Measurements from ENCODE around the gene JARID2.
"Not testable (repeated sequence)": the region's sequence is repeated elsewhere in the genome, so short reads cannot be mapped to it uniquely, and the experiment has no call there.

JARID2 gene

DNA sequence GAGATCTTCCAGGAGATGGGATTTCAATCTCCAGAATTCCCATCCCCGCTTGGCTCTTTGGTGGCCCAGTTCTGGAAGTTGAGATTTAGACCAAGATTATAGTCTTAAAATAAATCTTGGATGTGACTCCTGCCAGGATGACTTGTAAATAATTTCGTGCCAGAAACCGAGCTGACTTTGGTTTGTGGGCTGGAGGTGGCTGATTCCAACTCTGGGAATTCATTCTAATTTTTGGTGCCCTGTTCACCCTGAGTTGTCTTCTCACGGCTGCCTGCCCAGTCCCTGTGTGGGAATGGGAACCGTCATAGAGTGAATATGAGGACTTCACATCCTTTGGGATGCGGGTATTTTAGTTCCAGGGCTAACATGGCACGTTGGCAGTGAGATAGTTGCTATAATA, 64.8 kb downstream of the JARID2 start:
- no peak for DNase-seq (ENCODE audit: low spot score)

DNA sequence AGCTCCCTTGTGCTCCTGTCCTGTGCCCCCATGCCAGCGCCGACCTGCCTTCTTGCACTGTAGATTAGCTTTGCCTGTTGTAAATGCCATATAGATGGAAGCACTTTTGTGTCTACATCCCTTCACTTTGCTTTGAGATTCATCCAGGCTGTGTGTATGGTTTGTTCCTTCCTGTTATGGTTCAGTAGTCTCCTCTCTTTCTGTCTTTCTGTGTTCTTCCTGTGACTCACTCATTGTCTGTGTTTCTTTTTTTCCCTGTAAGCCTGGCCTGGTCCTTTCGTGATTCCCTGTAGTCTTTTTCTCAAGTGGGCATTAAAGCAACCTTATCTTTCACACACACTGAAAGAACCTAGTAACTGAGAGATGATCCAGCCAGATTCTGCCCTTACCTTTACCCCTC, 66.6 kb downstream of the JARID2 start:
- DNase-seq (ENCODE audit: low spot score): no peak

DNA sequence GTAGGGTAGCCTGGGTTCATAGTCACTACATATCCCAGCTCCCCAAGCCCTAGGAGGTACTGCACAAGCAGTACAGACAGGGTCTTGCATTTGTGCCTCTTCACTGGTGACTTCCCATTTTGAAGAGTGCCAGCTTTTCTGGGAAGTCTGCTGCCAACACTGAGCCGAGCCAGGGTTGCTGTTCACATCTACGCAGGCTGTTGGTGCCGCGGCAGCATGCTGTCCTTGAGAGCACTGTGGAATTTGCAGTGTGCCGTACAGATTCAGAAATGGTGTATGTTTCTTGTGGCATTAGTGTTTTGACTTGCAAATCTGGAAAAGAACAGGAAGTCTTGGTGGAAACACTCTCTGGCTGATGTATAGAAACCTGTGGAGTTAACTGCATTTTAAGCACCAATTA, 67.5 kb downstream of the JARID2 start:
- DNase-seq (ENCODE audit: low spot score): peak; percentile 40

DNA sequence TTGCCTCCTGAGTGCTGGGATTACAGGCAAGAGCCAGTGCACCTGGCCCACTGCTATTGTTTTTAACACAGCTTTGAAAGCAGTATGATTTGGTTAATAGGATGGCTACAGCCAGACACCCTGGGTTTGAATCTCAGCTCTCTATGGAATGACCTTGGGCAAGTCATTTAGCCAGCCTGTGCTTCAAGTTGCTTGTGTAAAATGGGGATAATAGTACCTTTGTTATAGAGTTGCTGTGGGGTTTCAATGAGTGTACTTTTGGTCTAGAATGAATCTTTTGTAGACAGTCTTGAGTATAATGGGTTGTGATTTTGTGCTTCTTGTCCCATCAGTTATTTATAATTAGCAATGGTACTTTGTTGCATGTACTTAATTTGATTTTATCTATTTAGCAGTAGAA, 70.9 kb downstream of the JARID2 start:
- DNase-seq (ENCODE audit: low spot score): no peak

DNA sequence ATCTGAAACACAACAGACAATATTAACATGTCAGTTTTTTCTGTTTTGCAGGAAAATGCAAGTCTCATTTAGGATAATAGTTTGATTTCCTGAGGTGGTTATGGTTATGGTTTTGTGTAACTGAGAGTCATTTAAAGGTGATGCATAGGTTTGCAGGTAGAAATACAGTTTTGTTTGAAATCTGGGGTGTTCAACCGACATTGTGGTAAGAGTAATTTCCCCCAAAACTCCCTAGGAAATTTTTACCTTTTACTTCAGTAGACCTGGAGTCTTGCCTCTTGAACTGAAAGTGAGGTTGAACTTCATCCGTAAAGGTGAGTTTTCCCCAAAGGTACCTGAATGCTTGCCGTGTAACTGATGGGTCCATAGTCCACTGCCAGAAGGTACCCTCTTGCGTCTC, 71.4 kb downstream of the JARID2 start:
- DNase-seq (ENCODE audit: low spot score): no peak

DNA sequence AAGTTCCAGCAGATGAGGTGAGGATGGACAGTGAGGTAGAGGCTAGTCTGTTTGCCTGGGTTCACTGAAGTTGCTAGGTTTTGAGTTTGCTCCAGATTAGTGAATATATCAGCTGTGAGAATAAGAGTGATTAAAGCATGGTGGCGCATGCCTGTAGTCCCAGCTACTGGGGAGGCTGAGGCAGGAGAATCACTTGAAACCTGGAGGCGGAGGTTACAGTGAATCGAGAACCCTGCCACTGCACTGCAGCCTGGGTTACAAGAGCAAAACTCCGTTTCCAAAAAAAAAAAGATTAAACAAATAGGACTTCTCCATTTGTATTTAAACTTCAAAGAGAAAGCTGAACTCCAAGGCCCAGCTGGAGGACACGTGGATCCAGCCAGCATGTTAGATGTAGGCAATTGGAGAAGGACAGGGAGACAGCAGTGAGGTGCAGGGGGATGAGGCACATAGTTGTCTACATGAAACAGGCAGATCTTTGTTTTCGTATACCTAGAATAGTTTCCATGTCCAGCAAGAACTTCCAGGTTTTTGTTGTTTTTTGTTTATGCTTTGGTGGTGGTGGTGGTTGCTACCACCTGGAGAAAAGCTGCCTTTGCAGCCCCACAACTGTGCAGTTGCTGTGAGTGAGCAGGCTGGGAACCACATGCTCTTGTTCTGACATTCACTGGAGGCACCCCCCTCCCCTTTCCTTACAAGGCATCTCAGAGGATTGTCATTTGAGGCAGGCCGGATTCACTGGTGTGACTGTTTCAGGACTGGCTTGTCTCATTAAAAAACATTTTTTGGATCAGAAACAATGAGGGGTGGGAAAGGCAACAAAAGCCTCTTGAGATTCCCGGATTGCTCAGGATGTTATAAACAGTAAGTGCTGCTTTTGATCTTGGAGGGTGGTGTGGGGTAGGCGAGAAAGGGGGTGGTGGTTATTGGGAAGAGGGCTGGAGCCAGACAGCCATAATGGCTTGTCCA, 72.3 kb downstream of the JARID2 start:
- DNase-seq (ENCODE audit: low spot score): no peak

DNA sequence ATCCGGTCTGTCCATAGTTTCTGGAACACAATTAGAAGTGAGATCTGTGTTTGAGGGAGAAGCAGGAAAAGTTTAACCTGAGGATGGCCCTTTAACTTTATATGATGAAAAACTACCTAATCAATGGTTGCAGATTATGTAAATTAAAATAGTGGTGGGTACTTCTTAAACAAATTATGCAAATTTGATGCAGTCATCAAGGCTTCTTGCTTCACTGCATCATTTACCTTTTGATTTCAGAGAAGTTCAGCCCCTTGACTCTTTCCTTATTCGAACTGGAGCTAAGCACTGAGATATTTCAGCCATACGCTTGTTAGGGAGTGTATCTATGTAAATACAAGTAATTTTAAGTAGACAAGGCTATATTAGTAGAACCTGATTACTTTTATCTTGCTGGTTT, 73.8 kb downstream of the JARID2 start:
- no peak for DNase-seq (ENCODE audit: low spot score)

DNA sequence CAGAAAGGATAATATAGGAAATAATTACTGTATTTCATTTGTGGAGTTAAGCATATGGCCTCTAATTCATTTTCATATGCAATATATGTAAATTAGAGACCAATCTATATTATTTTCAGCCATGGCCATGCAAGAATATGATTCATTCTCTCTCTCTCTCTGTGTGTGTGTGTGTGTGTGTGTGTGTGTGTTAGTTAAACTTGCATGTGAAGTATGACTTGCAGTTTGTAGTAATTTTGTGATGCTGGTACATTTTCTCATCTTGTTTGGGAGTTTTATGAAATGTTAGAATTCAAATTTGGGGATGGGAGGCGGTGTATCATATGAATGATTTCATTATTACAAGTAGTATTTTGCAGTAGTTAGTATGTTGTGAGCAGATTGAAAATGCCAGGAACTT, 74.8 kb downstream of the JARID2 start:
- no peak for DNase-seq (ENCODE audit: low spot score)

DNA sequence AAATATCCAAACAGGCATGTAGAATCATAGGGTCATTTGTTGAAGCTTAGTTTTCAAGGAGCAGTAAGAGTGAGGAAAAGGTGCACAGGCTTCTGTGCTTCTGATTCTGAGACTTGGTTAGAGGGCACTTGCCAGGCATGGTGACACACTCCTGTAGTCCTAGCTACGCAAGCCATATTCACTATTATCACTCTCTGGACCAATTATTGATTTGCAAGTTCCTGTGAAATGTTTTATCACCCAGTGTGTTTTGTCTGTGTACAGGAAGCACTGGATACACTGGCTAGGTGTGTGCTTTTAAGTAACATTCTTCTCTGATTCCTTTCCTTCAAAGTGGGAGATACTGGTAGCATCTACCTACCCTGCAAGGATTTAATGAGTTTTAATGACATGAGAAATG, 76.3 kb downstream of the JARID2 start:
- DNase-seq (ENCODE audit: low spot score): no peak

DNA sequence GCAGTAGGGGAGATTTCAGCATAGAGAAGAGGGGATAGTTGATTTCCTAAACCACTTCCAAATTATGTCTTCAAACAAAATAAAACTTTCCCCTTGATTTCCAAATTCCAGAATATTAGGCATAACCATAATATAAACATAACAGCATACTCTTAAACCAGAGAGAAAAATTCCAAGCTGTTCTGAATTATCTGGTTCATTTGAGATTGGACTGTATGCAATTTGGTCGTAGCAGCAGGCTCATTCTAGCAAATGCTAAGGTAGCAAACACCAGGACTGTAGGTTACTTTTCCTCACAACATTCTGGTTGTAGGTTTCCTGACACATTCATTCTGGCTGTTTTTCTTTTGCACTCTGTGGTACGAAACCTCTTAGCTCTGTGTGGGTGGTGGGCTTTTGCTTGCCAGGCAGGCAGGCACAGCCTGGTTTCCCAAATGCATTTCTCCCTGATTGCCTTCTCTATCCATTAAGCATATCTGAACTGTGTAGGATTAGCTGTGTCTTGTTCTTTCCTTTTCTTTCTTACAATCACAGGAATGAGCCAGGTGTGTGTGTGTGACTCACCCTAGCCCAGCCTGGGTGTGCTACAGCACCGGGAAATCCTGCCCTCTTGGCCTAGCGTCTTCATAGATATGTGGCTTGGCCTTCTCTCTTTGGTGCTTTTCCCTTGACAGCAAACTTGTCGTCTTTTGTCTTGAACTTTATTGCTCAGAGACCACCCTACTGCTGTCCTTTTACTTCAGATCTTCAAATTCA, 77.1 kb downstream of the JARID2 start:
- no peak for DNase-seq (ENCODE audit: low spot score)

DNA sequence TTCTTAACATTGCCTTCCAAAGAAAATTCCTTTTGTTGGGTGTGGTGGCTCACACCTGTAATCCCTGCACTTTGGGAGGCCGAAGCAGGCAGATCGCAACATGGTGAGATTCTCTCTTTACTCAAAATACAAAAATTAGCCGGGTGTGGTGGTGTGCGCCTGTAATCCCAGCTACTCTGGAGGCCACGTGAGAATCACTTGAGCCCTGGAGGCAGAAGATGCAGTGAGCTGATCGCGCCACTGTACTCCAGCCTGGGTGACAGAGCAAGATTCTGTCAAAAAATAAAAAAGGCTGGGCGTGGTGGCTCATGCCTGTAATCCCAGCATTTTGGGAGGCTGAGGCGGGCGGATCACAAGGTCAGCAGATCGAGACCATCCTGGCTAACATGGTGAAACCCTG, 77.7 kb downstream of the JARID2 start:
- not testable (repeated sequence) for DNase-seq (ENCODE audit: low spot score)

DNA sequence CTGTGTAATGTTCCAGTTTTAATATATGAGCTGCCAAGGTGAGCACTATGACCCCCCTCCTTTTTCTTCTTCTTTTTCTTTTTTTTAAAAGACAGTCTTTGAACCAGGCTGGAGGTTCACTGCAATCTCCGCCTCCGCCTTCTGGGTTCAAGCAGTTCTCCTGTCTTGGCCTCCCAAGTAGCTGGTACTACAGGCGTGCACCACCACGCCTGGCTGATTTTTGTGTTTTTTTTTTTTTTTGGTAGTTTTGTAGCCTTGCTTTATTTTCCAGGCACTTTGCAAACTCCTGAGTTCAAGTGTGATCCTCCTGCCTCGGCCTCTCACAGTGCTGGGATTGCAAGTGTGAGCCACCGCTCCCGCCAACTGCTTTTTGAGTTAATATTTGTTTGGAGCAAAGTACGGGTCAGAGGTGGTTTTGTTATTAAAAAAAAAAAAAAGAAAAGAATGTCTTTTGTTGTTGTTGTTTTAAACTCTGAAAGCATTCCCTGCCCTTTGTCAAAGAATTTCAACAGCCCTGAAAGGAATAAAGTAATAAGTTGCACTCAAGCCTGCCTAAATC, 78.6 kb downstream of the JARID2 start:
- DNase-seq (ENCODE audit: low spot score): no peak

DNA sequence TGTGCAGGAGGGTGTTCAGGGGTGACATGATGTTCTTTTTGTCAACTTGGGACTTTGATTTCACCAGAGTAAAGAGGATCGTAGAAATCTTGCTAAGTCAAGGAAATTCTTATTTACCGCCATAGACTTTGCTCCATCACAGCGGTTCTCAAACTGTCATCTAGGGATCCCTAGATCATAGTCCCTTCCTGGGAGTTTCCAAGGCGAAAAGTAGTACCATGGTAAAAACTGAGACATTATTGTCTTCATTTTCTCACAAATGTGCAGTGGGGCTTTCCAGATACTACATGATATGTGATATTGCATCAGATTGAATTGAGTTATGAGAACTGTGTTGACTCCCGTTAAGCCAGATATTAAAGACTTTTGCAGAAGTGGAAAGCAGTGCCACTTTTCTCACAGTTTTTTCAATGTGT, 79.7 kb downstream of the JARID2 start:
- no peak for DNase-seq (ENCODE audit: low spot score)

DNA sequence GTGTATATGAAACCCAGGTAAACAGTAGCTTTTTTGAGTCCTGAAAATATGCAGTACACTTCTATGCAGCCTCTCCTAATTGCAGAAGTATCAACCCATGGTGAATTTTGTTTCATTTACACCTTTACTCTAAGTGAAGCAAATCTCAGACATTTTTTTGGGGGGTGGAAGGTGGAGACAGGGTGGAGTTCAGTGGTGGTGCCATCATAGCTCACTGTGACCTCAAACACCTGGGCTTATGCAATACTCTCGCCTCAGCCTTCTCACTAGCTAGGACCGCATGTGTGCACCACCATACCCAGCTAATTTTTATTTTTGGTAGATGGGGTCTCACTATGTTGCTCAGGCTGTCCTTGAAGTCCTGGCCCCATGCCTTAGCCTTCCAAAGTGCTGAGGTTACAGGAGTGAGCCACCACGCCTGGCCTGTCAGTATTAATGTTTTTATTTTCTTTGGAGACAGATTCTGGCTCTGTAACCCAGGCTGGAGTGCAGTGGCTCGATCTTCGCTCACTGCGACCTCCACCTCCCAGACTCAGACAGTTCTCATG, 80.3 kb downstream of the JARID2 start:
- no peak for DNase-seq (ENCODE audit: low spot score)

DNA sequence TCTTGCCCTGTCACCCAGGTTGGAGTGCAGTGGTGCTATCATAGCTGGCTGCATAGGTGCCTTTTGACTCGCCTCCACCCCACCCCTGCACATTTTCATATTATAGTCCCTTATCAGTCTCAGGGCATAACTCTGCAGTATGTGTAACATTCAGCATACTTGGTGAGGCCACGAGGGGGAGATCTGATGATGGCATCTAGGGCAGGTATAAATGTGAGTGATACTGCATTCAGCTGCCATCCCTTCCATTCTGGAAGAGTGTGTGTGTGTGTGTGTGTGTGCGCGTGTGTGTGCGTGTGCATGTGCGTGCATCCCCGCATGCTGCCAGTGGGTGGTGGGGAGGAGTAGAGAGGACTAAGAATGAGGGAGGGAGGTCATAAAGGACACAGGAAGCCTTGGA, 81.4 kb downstream of the JARID2 start:
- DNase-seq (ENCODE audit: low spot score): no peak

DNA sequence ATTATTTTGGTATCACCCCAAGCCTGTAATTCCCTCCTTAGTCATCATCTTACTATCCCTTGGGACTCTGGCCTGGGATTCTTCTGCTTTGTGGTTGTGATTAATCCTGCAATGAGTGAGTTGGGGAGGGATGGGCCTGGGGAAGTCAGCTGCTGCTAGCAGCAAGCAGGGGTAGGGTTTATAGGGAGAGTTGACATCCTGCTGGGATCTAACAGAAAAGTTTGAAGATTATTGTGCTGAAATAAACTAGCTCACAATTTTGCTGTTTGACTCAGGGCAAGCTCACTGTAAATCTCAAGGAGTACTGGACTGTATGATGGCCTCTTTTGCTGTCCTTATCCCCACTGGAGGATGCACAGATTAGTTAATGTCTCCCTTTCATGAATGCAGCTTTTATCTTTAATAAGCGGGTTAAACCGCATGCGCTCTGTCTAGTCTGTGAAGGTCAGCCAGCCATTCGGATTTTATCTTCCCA, 83.4 kb downstream of the JARID2 start:
- DNase-seq (ENCODE audit: low spot score): no peak

DNA sequence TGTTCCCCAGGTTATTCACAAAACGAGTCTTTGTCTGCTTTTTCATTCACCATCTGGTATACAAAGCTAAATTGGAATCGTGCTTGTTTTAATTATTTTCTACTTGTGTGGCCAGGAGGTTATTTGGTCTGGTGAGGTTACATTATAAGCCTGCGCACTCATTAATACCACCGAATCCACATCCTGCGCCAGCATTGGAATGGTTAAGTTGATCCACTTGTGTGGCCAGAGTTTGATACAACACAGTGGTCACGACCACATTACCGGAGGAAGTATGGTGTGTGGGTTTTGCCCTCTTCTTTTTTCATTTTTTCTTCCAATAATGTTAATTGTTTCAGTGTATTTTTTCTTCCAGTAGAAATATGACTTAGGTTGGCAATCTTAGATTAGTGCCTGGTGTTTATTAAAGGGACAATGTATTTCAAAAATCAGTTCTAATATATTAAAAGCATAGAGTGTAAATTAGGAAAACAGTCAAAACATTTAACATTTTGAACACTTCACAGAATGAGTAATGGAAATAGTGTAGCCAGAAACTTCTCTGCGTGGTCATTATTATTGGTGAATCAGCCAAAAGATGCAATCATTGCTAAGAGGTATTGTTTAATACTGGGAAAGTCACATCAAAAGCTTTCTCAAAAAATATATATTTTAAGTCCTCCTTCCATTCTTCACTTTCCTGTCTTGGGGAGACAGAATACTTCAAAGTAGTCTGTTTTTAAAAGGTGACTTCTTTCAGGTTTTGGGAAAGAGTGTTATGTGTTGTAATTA, 84.5 kb downstream of the JARID2 start:
- no peak for DNase-seq (ENCODE audit: low spot score)

DNA sequence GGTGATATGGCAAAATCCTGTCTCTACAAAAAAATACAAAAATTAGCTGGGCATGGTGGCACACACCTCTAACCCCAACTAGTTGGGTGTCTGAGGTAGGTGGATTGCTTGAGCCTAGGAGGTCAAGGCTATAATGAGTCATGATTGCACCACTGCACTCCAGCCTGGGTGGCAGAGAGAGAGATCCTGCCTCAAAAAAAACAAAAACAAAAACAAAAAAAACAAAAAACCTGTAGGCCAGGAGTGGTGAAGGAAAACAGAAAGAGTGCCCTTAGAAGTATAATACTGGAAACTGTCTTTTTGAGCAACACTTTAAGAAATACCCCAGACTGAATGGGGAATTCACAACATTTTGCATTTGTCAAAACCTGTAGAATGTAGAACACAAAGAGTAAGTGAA, 85.3 kb downstream of the JARID2 start:
- DNase-seq (ENCODE audit: low spot score): no peak

DNA sequence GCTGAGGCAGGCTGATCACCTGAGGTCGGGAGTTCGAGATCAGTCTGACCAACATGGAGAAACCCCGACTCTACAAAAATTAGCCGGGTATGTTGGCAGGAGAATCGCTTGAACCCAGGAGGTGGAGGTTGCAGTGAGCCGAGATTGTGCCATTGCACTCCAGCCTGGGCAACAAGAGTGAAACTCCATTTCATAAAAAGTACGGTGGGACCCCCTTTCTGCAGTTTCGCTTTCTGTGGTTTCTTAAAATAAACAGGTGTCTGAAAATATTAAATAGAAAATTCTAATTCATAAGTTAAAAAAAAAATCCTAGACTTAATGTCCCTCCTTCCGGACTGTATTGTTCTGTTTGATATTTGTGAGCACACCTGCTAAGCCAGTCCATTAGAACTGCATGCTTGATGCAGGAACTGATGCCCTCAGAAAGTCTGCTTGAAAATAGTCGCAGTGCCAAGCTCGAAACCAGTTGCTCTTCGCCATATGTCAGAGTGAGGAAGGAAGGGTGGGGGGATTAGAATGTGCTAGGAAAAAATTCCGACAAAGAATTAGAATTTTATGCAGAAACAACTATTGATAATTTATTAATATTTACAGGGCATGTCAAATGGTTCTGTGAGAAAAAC, 85.9 kb downstream of the JARID2 start:
- DNase-seq (ENCODE audit: low spot score): no peak

DNA sequence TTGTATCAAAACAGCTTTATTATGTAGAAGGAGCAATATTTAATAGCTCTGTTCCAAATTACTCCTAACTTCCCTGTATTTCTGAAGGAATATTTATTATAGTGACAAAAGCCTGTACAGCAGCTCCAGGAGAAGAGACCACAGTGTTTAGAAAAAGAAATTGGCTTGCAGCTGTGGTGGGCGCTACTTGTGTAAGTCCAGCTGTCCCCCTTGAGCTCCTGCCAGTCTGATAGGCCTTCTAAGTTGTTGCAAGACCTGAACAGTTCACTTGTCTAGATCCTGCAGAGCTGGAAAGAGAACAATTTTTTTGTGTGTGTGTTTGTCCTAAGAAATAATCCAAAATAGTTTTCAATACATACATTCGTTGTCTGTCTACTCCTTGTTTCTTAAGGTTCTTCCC, 86.6 kb downstream of the JARID2 start:
- DNase-seq (ENCODE audit: low spot score): no peak

DNA sequence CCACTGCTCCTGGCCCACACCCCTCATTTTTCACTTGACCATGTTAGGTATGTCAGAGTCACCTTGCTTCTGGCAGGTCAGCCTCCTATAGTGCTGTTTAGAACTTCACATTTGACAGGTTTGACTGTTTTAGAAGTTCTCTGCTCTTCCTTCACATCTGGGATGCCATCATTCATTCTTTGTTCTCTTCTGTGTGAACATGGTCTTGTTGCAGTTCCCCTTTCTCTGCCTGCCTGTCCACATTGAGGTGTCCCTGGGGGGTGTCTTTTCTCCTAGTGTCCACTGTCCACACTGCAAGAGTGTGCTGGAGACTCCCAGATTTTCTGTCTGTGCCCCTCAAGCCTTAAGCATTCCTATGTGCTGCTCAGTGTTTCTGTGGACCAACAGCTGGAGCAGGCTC, 89.5 kb downstream of the JARID2 start:
- DNase-seq (ENCODE audit: low spot score): no peak

Data from putamen (tissue), 1 donor.